Left ventricle myocardium inferior (tissue), 1 donor: ENCODE measurements around the gene PLAU. TPM values are rescaled to one million over a fixed set of nuclear protein-coding genes. Genes with fewer than 3 reads are reported as not detected.
"Not testable (repeated sequence)": the region's sequence is repeated elsewhere in the genome, so short reads cannot be mapped to it uniquely, and the experiment has no call there.

ENCODE experiments used
- DNase-seq: peaks from one replicate; pipeline ENCODE4 v3.0.0-alpha.2; 2020
- H3K27ac ChIP-seq: fragments of 200-600 bp; replicated peaks from 2 replicates; pipeline ENCODE4 v1.8.0; 2021
- H3K27me3 ChIP-seq: fragments of 200-600 bp; 2 replicates; pipeline ENCODE4 v1.8.0; 2021; ENCODE audit warnings: low read depth
- H3K36me3 ChIP-seq: fragments of 200-600 bp; 2 replicates; pipeline ENCODE4 v1.8.0; 2021
- H3K4me1 ChIP-seq: fragments of 200-600 bp; 2 replicates; pipeline ENCODE4 v1.8.0; 2021
- H3K4me3 ChIP-seq: fragments of 200-600 bp; 2 replicates; pipeline ENCODE4 v1.8.0; 2021; ENCODE audit warnings: mild to moderate bottlenecking, moderate library complexity
- H3K9me3 ChIP-seq: fragments of 200-600 bp; replicated peaks from 2 replicates; pipeline ENCODE4 v1.8.0; 2021
- intact Hi-C: fragments of 100-400 bp; cut with micrococcal nuclease; formaldehyde crosslinking; loops from one replicate; pipeline ENCODE4 v1.11.0; 2022
- total RNA-seq: library from RNA; stranded (reverse); fragmentation: NEBNext Ultra II Directional; extraction: Animal tissue kit (Norgen Biotek cat#: 25700); gene quantifications from one replicate; pipeline ENCODE4 v1.2.1, GENCODE V29; 2021
- TF ChIP-seq, protein P1 (sequence below): fragments of 200-600 bp; IDR thresholded peaks from 2 replicates; pipeline ENCODE4 v1.8.0; 2021; ENCODE audit warnings: antibody characterized with exemption, mild to moderate bottlenecking, borderline replicate concordance
- donor health status: DM: no; HTN: yes; CAD: no; lungs with severe emphysema.

The PLAU gene
- total RNA-seq, 1 donor from 2014 or later, result 4.9 TPM

DNA sequence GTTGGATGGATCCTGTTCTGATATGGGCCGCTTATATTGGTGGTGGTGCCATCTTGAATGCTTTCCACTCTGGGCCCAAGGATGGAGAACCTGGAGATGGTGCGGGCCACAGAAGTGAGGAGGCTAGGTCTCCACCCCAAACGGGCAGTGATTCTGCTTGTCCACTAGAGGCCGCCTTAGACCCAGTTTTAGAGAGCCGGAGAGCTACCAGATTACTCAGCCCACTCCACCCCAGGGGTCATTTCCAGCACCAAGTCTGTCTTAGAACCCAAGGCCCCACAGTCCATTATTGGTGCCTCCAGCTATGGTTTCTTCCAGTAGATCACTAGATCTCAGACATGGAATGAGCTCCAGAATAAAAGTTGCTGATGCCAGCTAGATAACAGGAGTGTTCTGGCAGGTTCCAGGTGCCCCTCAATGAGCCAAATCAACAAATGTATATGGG, 24.8 kb upstream of the PLAU start:
- no peaks in the 10 kb centered on the region for H3K36me3 ChIP-seq
- H3K27ac ChIP-seq, result peak overlapping the region; percentile 87
- TF ChIP-seq, protein P1, sequence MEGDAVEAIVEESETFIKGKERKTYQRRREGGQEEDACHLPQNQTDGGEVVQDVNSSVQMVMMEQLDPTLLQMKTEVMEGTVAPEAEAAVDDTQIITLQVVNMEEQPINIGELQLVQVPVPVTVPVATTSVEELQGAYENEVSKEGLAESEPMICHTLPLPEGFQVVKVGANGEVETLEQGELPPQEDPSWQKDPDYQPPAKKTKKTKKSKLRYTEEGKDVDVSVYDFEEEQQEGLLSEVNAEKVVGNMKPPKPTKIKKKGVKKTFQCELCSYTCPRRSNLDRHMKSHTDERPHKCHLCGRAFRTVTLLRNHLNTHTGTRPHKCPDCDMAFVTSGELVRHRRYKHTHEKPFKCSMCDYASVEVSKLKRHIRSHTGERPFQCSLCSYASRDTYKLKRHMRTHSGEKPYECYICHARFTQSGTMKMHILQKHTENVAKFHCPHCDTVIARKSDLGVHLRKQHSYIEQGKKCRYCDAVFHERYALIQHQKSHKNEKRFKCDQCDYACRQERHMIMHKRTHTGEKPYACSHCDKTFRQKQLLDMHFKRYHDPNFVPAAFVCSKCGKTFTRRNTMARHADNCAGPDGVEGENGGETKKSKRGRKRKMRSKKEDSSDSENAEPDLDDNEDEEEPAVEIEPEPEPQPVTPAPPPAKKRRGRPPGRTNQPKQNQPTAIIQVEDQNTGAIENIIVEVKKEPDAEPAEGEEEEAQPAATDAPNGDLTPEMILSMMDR, result peak; percentile 89
- H3K27me3 ChIP-seq, result peaks cover 5% of the 10 kb centered on the region
- intact Hi-C loops, result loop anchor here (2.0 to 5.0 kb wide), 2 partner anchors 55 to 196 kb away; no protein-coding TSS in a partner anchor
- H3K9me3 ChIP-seq, result no peaks in the 10 kb centered on the region
- peaks cover 32% of the 10 kb centered on the region for H3K4me1 ChIP-seq
- H3K4me3 ChIP-seq, result no peak overlapping the region
- DNase-seq, result peak; percentile 58

DNA sequence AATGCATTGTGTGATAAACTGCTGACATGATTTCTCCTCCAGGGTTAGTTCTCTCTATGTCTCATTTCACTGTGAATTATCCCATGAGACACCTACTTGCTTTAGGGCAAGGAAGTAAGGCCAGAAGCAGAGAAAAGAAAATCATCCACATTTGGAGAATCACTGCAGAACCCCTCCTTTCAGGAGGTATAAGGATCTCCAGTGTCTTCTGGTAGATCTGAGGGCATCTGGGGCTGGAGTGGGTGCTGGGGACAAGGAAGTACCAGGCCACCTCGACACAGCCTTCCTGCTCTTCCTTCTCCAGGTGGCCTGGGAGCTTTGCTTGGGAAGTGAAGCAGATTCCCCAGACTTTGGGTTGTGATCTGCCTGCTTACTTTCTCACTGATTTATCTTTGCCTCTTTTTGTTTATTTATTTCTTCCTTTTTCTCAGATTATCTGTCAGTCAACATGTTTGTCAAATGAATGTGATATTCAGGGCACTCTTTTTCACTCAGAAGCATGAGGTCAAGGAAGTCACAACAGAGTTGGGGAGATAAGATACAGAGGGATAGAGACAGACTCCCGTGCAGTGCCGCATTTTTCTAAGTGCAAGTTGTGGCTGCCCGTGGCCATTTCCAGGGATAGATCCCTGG, 24.2 kb upstream of the PLAU start:
- Histone ChIP-seq H3K9me3 (no peaks in the 10 kb centered on the region), H3K27me3 (peaks cover 1% of the 10 kb centered on the region), H3K36me3 (no peaks in the 10 kb centered on the region), H3K27ac (peak overlapping the region; percentile 87), H3K4me3 (peak overlapping the region; percentile 16), H3K4me1 (peaks cover 32% of the 10 kb centered on the region)
- intact Hi-C loops, result loop anchor here (2.0 to 5.0 kb wide), 2 partner anchors 54 to 196 kb away; no protein-coding TSS in a partner anchor
- TF ChIP-seq, protein P1, result no peak
- DNase-seq, result no peak

DNA sequence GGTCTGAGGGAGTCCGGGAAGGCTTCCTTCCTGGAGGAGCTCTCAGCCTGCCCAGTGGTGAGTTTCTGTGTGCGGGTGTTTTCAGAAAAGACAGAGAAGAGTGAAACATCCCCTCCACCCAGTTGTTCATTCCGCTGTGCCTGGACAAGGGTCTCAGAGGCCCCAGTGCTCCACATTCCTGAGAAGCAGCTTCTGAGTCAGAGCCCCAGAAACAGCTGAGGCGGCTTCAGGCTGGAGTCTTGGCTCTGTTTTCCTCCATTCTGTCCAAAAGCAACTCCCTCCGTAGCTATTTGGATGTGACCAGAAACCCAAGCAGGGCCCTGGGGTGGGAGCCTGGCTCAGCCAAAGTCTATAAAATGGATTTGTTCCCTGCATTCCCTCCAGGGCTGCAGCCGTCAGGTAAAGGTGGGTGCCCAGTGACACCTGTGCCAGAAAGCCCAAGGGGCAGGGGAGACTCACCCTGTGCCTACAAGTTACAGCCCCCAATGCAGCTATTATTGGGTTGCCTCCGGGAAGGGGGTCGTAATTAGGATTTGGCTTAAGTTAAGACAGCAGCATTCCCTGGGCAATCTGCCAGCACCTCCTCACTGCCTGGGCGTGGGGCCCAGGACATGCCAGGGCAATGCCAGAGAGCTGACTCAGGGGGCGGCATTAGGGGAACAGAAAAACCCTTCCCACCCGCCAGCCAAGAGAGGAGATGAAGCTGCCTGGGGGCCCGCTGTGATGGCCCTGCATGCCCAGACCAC, 23.5 kb upstream of the PLAU start:
- peak; percentile 79 for DNase-seq
- TF ChIP-seq, protein P1, result peak; percentile 16
- H3K36me3 ChIP-seq, result no peaks in the 10 kb centered on the region

DNA sequence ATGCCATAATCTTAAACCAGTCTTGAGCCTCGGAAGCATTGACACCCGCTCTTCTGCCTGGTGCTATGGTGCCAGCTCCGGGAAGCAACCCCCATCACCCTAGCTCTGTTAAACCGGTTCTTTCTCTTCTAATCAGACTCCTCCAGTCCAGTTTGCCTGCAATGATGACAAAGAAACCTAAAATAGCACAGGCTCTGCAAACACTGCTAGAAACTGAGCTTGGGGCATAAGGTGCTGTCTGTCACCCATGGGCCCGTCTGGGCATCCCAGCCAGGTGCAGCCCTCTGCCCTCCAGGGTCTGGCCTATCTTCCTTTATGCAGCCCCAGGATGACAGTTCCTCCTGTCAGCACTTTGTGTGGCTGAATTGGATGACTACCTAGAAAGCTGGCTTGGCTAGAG, 22.4 kb upstream of the PLAU start:
- H3K4me1 ChIP-seq, result peaks cover 32% of the 10 kb centered on the region
- H3K27me3 ChIP-seq, result no peaks in the 10 kb centered on the region
- H3K4me3 ChIP-seq, result peak overlapping the region; percentile 1
- no peaks in the 10 kb centered on the region for H3K9me3 ChIP-seq
- DNase-seq, result no peak
- peak overlapping the region; percentile 87 for H3K27ac ChIP-seq
- intact Hi-C loops, result loop anchor here (5.0 kb wide), 1 partner anchor 194 kb away; no protein-coding TSS in a partner anchor
- TF ChIP-seq, protein P1, result no peak
- no peaks in the 10 kb centered on the region for H3K36me3 ChIP-seq

More for the DNA sequence above, 23.5 kb upstream of the PLAU start:
- intact Hi-C loops, result loop anchor here (2.0 to 5.0 kb wide), 2 partner anchors 53 to 195 kb away; no protein-coding TSS in a partner anchor
- H3K27ac ChIP-seq, result peak overlapping the region; percentile 87
- H3K4me3 ChIP-seq, result peak overlapping the region; percentile 16
- H3K4me1 ChIP-seq, result peaks cover 32% of the 10 kb centered on the region
- no peaks in the 10 kb centered on the region for H3K27me3 ChIP-seq
- no peaks in the 10 kb centered on the region for H3K9me3 ChIP-seq

DNA sequence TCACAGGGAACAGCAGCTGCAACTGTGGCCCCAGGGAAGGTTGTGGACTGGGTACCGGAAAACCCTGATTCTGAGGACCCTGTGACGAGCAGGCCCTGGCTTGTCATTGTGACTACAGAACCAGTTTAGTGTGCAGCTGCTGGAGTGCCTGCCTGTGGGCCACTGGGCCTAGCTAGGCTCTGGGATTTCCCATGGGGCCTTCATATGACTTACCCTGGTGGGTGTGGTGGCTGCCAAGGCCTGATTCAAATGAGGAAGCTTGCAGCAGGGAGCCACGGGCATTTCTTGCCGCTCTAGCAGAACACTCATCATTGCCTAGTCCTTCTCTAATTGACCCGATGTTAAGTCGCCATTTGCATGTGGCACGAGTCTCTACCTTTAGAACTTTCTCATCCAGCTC, 21.9 kb upstream of the PLAU start:
- Histone ChIP-seq H3K4me1 (peaks cover 32% of the 10 kb centered on the region), H3K36me3 (no peaks in the 10 kb centered on the region), H3K4me3 (no peak overlapping the region), H3K27ac (peak overlapping the region; percentile 87), H3K9me3 (no peaks in the 10 kb centered on the region), H3K27me3 (no peaks in the 10 kb centered on the region)
- TF ChIP-seq, protein P1, result no peak
- DNase-seq, result peak; percentile 56
- intact Hi-C loops, result loop anchor here (5.0 kb wide), 1 partner anchor 193 kb away; no protein-coding TSS in a partner anchor

DNA sequence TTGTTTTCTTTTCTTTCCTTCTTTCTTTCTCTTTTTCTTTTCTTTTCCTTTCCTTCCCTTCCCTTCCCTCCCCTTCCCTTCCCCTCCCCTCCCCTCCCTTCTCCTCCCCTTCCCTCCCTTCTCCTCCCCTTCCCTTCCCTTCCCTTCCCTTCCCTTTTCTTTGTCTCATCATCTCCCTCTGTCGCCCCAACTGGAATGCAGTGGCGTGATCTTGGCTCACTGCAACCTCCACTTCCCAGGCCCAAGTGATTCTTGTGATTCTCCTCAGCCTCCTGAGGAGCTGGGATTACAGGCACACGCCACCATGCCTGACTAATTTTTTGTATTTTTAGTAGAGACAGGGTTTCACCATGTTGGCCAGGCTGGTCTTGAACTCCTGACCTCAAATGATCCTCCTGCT, 21.5 kb upstream of the PLAU start:
- H3K4me3 ChIP-seq, H3K9me3 ChIP-seq, H3K36me3 ChIP-seq, H3K27me3 ChIP-seq, DNase-seq: not testable (repeated sequence)
- intact Hi-C loops, result loop anchor here (5.0 kb wide), 1 partner anchor 193 kb away; no protein-coding TSS in a partner anchor
- Histone ChIP-seq H3K4me1 (peaks cover 32% of the 10 kb centered on the region), H3K27ac (peak overlapping the region; percentile 87)
